ENCODE measurements around the gene PIGM. TPM values are rescaled to one million over a fixed set of nuclear protein-coding genes. Genes with fewer than 3 reads are reported as not detected.
"Not testable (repeated sequence)": the region's sequence is repeated elsewhere in the genome, so short reads cannot be mapped to it uniquely, and the experiment has no call there.

Gene PIGM
- total RNA-seq, 1 donor from 2014 or later = 7.7 TPM

DNA sequence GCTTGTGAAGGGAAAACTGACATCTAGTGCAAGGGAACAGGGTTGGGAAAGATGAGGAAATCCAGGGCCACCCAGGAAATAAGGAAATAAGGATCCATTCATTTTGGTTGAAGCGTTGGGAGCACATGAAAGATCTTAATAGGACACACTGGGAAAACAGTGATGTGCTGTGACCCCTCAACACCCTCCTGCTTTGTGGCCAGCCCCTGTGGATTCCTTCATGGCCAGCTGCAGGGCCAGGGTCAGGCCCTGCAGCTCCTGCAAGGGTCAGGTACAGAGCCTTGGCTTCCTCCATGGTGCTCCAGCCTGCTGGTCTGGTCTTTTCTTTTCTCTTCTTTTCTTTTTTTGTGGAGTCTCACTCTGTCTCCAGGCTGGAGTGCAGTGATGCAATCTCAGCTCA lies 18.8 kb upstream of the PIGM start:
- Mint-ChIP-seq H3K4me3 (ENCODE audit: unreplicated experiment) (no peak overlapping the region), H3K4me1 (ENCODE audit: unreplicated experiment) (peaks cover 7% of the 10 kb centered on the region), H3K27ac (ENCODE audit: unreplicated experiment) (no peak overlapping the region), H3K36me3 (ENCODE audit: unreplicated experiment) (no peaks in the 10 kb centered on the region), H3K27me3 (ENCODE audit: unreplicated experiment) (peaks cover 72% of the 10 kb centered on the region), H3K9me3 (ENCODE audit: unreplicated experiment) (no peaks in the 10 kb centered on the region)
- no peak for DNase-seq (ENCODE audit: extremely low spot score, unreplicated experiment)
- TF ChIP-seq, protein P1, sequence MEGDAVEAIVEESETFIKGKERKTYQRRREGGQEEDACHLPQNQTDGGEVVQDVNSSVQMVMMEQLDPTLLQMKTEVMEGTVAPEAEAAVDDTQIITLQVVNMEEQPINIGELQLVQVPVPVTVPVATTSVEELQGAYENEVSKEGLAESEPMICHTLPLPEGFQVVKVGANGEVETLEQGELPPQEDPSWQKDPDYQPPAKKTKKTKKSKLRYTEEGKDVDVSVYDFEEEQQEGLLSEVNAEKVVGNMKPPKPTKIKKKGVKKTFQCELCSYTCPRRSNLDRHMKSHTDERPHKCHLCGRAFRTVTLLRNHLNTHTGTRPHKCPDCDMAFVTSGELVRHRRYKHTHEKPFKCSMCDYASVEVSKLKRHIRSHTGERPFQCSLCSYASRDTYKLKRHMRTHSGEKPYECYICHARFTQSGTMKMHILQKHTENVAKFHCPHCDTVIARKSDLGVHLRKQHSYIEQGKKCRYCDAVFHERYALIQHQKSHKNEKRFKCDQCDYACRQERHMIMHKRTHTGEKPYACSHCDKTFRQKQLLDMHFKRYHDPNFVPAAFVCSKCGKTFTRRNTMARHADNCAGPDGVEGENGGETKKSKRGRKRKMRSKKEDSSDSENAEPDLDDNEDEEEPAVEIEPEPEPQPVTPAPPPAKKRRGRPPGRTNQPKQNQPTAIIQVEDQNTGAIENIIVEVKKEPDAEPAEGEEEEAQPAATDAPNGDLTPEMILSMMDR (IDR thresholded peaks at IDR 0.05) = no peak

GRCh38 chr1:160050182-160050581 lies 18.4 kb upstream of the PIGM start:
- not testable (repeated sequence) for H3K36me3 Mint-ChIP-seq (ENCODE audit: unreplicated experiment); H3K4me1 Mint-ChIP-seq (ENCODE audit: unreplicated experiment); H3K27ac Mint-ChIP-seq (ENCODE audit: unreplicated experiment); H3K9me3 Mint-ChIP-seq (ENCODE audit: unreplicated experiment); H3K4me3 Mint-ChIP-seq (ENCODE audit: unreplicated experiment)
- H3K27me3 Mint-ChIP-seq (ENCODE audit: unreplicated experiment) = peaks cover 69% of the 10 kb centered on the region
- peak; percentile 6 for DNase-seq (ENCODE audit: extremely low spot score, unreplicated experiment)

- TF ChIP-seq, protein P1 (IDR thresholded peaks at IDR 0.05) = no peak
- peaks cover 73% of the 10 kb centered on the region for H3K27me3 Mint-ChIP-seq (ENCODE audit: unreplicated experiment)
- no peaks in the 10 kb centered on the region for H3K36me3 Mint-ChIP-seq (ENCODE audit: unreplicated experiment)
- H3K9me3 Mint-ChIP-seq (ENCODE audit: unreplicated experiment) = no peaks in the 10 kb centered on the region
- DNase-seq (ENCODE audit: extremely low spot score, unreplicated experiment) = peak; percentile 32
- no peak overlapping the region for H3K4me3 Mint-ChIP-seq (ENCODE audit: unreplicated experiment)
- H3K27ac Mint-ChIP-seq (ENCODE audit: unreplicated experiment) = no peak overlapping the region
- peaks cover 7% of the 10 kb centered on the region for H3K4me1 Mint-ChIP-seq (ENCODE audit: unreplicated experiment)
Observed at GRCh38 chr1:160049101-160049500, 17.3 kb upstream of the PIGM start.

DNA sequence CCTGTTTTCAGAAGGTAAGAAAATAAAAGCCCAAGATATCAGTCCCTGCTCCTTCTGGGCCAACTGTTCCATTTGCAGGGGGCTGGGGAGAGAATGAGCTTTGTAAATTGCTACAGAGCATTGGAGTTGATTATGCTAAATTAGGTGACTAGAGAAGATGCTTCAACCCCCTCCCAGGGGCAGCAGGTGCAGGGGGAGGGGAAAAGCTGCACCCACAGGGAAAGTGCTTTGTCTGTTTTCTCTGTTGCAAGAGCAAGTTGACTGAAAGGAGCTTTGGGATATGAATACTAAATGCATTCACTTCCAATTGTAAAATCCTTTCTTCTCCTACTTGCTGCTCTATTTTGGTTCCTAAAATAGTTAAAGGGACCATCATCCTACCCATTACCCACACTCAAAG lies 16.5 kb upstream of the PIGM start:
- Mint-ChIP-seq H3K4me3 (ENCODE audit: unreplicated experiment) (no peak overlapping the region), H3K27me3 (ENCODE audit: unreplicated experiment) (peaks cover 71% of the 10 kb centered on the region), H3K27ac (ENCODE audit: unreplicated experiment) (no peak overlapping the region), H3K36me3 (ENCODE audit: unreplicated experiment) (no peaks in the 10 kb centered on the region), H3K4me1 (ENCODE audit: unreplicated experiment) (peaks cover 7% of the 10 kb centered on the region), H3K9me3 (ENCODE audit: unreplicated experiment) (no peaks in the 10 kb centered on the region)
- TF ChIP-seq, protein P1 (IDR thresholded peaks at IDR 0.05) = no peak
- peak; percentile 21 for DNase-seq (ENCODE audit: extremely low spot score, unreplicated experiment)

GRCh38 chr1:160047111-160047991 lies 15.6 kb upstream of the PIGM start:
- DNase-seq (ENCODE audit: extremely low spot score, unreplicated experiment) = peak; percentile 63
- Mint-ChIP-seq H3K9me3 (ENCODE audit: unreplicated experiment) (no peaks in the 10 kb centered on the region), H3K4me1 (ENCODE audit: unreplicated experiment) (peaks cover 7% of the 10 kb centered on the region), H3K4me3 (ENCODE audit: unreplicated experiment) (no peak overlapping the region), H3K36me3 (ENCODE audit: unreplicated experiment) (no peaks in the 10 kb centered on the region), H3K27me3 (ENCODE audit: unreplicated experiment) (peaks cover 69% of the 10 kb centered on the region), H3K27ac (ENCODE audit: unreplicated experiment) (no peak overlapping the region)
- TF ChIP-seq, protein P1 (IDR thresholded peaks at IDR 0.05) = no peak
